ENCODE measurements around the gene TCF4. TPM values are rescaled to one million over a fixed set of nuclear protein-coding genes. Genes with fewer than 3 reads are reported as not detected.

TCF4 gene
- total and polyA plus RNA-seq, 2 experiments from 2014 or later: 77.7 to 89.2 TPM

DNA sequence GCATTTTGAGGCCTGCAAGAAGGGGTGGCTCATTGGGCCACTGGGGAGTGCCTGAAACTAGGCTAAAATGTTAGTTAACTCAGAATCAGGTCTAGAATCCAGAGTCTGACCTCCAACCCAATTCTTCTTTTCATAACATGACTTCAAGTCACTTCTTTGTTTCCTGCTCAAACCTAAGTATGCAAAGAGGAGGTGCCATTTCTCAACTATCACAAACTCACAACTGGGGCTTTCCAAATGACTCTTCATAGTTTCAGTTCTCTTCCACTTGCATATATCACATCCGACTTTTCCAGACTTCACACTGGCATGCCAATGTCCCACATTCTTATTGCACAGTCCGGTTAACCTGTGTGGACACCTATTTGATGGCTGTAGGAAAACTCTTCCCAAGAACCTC is 211.6 kb downstream of the TCF4 start:
- no peaks in the 10 kb centered on the region for H3K36me3 ChIP-seq (ENCODE audit: insufficient read depth)
- ATAC-seq: no peak
- H3K27ac ChIP-seq (ENCODE audit: low read depth): no peak overlapping the region
- no peak for DNase-seq (ENCODE audit: low spot score)
- H2AFZ ChIP-seq: no peak overlapping the region
- no peaks in the 10 kb centered on the region for H3F3A ChIP-seq (replicated peaks; ENCODE audit: low read depth)
- Mint-ChIP-seq H3K27ac (no peak overlapping the region), H3K4me1 (peaks cover 22% of the 10 kb centered on the region), H3K9me3 (no peaks in the 10 kb centered on the region; the same call in 2 of the 3 replicates), H3K4me3 (no peak overlapping the region), H3K36me3 (ENCODE audit: low read depth) (peaks cover 11% of the 10 kb centered on the region; the same call in 2 of the 3 replicates), H3K27me3 (ENCODE audit: insufficient read depth, low read depth, poor library complexity) (peaks cover 6% of the 10 kb centered on the region)
- H3K9me2 ChIP-seq (ENCODE audit: insufficient read depth): no peaks in the 10 kb centered on the region; the same call in 1 of the 2 replicates
- TF ChIP-seq NANOG (IDR thresholded peaks at IDR 0.05; ENCODE audit: borderline replicate concordance): no peak
- TF ChIP-seq ZNF331 (CRISPR knock-in tag; IDR thresholded peaks at IDR 0.05; ENCODE audit: low read depth): no peak
- TF ChIP-seq ZNF114 (CRISPR knock-in tag; IDR thresholded peaks at IDR 0.05): no peak
- TF ChIP-seq, protein P1, sequence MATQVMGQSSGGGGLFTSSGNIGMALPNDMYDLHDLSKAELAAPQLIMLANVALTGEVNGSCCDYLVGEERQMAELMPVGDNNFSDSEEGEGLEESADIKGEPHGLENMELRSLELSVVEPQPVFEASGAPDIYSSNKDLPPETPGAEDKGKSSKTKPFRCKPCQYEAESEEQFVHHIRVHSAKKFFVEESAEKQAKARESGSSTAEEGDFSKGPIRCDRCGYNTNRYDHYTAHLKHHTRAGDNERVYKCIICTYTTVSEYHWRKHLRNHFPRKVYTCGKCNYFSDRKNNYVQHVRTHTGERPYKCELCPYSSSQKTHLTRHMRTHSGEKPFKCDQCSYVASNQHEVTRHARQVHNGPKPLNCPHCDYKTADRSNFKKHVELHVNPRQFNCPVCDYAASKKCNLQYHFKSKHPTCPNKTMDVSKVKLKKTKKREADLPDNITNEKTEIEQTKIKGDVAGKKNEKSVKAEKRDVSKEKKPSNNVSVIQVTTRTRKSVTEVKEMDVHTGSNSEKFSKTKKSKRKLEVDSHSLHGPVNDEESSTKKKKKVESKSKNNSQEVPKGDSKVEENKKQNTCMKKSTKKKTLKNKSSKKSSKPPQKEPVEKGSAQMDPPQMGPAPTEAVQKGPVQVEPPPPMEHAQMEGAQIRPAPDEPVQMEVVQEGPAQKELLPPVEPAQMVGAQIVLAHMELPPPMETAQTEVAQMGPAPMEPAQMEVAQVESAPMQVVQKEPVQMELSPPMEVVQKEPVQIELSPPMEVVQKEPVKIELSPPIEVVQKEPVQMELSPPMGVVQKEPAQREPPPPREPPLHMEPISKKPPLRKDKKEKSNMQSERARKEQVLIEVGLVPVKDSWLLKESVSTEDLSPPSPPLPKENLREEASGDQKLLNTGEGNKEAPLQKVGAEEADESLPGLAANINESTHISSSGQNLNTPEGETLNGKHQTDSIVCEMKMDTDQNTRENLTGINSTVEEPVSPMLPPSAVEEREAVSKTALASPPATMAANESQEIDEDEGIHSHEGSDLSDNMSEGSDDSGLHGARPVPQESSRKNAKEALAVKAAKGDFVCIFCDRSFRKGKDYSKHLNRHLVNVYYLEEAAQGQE (IDR thresholded peaks at IDR 0.05; ENCODE audit: unreplicated experiment): no peak
- TF ChIP-seq, protein P2, sequence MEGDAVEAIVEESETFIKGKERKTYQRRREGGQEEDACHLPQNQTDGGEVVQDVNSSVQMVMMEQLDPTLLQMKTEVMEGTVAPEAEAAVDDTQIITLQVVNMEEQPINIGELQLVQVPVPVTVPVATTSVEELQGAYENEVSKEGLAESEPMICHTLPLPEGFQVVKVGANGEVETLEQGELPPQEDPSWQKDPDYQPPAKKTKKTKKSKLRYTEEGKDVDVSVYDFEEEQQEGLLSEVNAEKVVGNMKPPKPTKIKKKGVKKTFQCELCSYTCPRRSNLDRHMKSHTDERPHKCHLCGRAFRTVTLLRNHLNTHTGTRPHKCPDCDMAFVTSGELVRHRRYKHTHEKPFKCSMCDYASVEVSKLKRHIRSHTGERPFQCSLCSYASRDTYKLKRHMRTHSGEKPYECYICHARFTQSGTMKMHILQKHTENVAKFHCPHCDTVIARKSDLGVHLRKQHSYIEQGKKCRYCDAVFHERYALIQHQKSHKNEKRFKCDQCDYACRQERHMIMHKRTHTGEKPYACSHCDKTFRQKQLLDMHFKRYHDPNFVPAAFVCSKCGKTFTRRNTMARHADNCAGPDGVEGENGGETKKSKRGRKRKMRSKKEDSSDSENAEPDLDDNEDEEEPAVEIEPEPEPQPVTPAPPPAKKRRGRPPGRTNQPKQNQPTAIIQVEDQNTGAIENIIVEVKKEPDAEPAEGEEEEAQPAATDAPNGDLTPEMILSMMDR (conservative IDR thresholded peaks at IDR 0.05; ENCODE audit: low read depth in 2 of 2): no peak
- TF ChIP-seq CREB1 (CRISPR knock-in tag; IDR thresholded peaks at IDR 0.05; ENCODE audit: low read depth): no peak
- no peak for TF ChIP-seq JUNB (IDR thresholded peaks at IDR 0.05; ENCODE audit: unreplicated experiment)
- peaks cover 70% of the 10 kb centered on the region for H3K79me2 ChIP-seq (replicated peaks; ENCODE audit: insufficient read depth)
- H3K27me3 ChIP-seq (ENCODE audit: insufficient read depth): no peaks in the 10 kb centered on the region
- no peaks in the 10 kb centered on the region; the same call in 1 of the 2 replicates for H4K20me1 ChIP-seq (replicated peaks; ENCODE audit: insufficient read depth)
- no peak overlapping the region for H3K4me3 ChIP-seq
- H3K4me1 ChIP-seq (ENCODE audit: insufficient read depth): peaks cover 7% of the 10 kb centered on the region; the same call in 1 of the 2 replicates
- H3K4me2 ChIP-seq: no peak overlapping the region

DNA sequence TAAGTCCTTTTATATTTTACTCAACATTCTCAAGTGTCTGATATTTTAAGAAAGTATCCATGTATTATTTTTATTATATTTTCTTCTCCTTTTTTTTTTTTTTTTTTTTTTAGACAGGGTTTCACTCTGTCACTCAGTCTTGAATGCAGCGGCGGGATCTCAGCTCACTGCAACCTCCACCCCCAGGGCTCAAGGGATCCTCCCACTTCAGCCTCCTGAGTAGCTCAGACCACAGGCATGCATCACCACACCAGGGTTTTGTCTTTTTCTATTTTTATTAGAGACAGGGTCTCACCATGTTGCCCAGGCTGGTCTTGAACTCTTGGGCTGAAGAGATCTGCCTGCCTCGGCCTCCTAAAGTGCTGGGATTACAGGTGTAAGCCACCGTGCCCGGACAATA is 212.1 kb downstream of the TCF4 start:
- Histone ChIP-seq H4K20me1 (replicated peaks; ENCODE audit: insufficient read depth) (no peaks in the 10 kb centered on the region; the same call in 1 of the 2 replicates), H3K9me2 (ENCODE audit: insufficient read depth) (no peaks in the 10 kb centered on the region; the same call in 1 of the 2 replicates), H3K4me2 (no peak overlapping the region), H3K36me3 (ENCODE audit: insufficient read depth) (no peaks in the 10 kb centered on the region), H3K27me3 (ENCODE audit: insufficient read depth) (no peaks in the 10 kb centered on the region), H3K79me2 (replicated peaks; ENCODE audit: insufficient read depth) (peaks cover 70% of the 10 kb centered on the region), H2AFZ (no peak overlapping the region), H3F3A (replicated peaks; ENCODE audit: low read depth) (no peaks in the 10 kb centered on the region), H3K4me1 (ENCODE audit: insufficient read depth) (peaks cover 7% of the 10 kb centered on the region; the same call in 1 of the 2 replicates), H3K4me3 (no peak overlapping the region), H3K27ac (ENCODE audit: low read depth) (no peak overlapping the region)
- no peak overlapping the region for H3K4me3 Mint-ChIP-seq
- peaks cover 10% of the 10 kb centered on the region; the same call in 2 of the 3 replicates for H3K36me3 Mint-ChIP-seq (ENCODE audit: low read depth)
- H3K9me3 Mint-ChIP-seq: no peaks in the 10 kb centered on the region; the same call in 2 of the 3 replicates
- peaks cover 21% of the 10 kb centered on the region for H3K4me1 Mint-ChIP-seq
- DNase-seq (ENCODE audit: low spot score) (no peak), ATAC-seq (no peak)
- TF ChIP-seq, protein P3, sequence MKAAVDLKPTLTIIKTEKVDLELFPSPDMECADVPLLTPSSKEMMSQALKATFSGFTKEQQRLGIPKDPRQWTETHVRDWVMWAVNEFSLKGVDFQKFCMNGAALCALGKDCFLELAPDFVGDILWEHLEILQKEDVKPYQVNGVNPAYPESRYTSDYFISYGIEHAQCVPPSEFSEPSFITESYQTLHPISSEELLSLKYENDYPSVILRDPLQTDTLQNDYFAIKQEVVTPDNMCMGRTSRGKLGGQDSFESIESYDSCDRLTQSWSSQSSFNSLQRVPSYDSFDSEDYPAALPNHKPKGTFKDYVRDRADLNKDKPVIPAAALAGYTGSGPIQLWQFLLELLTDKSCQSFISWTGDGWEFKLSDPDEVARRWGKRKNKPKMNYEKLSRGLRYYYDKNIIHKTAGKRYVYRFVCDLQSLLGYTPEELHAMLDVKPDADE (IDR thresholded peaks at IDR 0.05): no peak
- no peak for TF ChIP-seq ZNF114 (CRISPR knock-in tag; IDR thresholded peaks at IDR 0.05)
- TF ChIP-seq, protein P1 (IDR thresholded peaks at IDR 0.05; ENCODE audit: unreplicated experiment): no peak
- peaks cover 6% of the 10 kb centered on the region for H3K27me3 Mint-ChIP-seq (ENCODE audit: insufficient read depth, low read depth, poor library complexity)
- no peak overlapping the region for H3K27ac Mint-ChIP-seq

Data from GM23338 (cell line).